GM19455 (cell line): ENCODE results near the gene ALK.
"Not testable (repeated sequence)": the region's sequence is repeated elsewhere in the genome, so short reads cannot be mapped to it uniquely, and the experiment has no call there.

Experiments used
- ATAC-seq: cut with Tn5 transposase; IDR thresholded peaks from one replicate; pipeline ENCODE4 v1.9.1; 2021; ENCODE audit not compliant: unreplicated experiment

Gene ALK

GRCh38 chr2:29761278-29761677 lies 160.1 kb downstream of the ALK start:
- ATAC-seq = no peak

- no peak for ATAC-seq
Observed at GRCh38 chr2:29760008-29760407, 161.4 kb downstream of the ALK start.

GRCh38 chr2:29759360-29759759 lies 162.0 kb downstream of the ALK start:
- no peak for ATAC-seq

- ATAC-seq = no peak
Observed at GRCh38 chr2:29755829-29756228, 165.6 kb downstream of the ALK start.

- no peak for ATAC-seq
Observed at GRCh38 chr2:29755233-29755632, 166.2 kb downstream of the ALK start.

GRCh38 chr2:29753671-29754444 lies 167.5 kb downstream of the ALK start:
- no peak for ATAC-seq

GRCh38 chr2:29751390-29751789 lies 170.0 kb downstream of the ALK start:
- no peak for ATAC-seq

GRCh38 chr2:29750463-29750862 lies 170.9 kb downstream of the ALK start:
- not testable (repeated sequence) for ATAC-seq

- ATAC-seq = no peak
Observed at GRCh38 chr2:29749843-29750242, 171.5 kb downstream of the ALK start.

- ATAC-seq = no peak
Observed at GRCh38 chr2:29749041-29749440, 172.3 kb downstream of the ALK start.

- no peak for ATAC-seq
Observed at GRCh38 chr2:29747786-29748470, 173.5 kb downstream of the ALK start.

GRCh38 chr2:29744976-29745375 lies 176.4 kb downstream of the ALK start:
- no peak for ATAC-seq

GRCh38 chr2:29743516-29743915 lies 177.9 kb downstream of the ALK start:
- ATAC-seq = no peak

- ATAC-seq = no peak
Observed at GRCh38 chr2:29742656-29743055, 178.7 kb downstream of the ALK start.

- no peak for ATAC-seq
Observed at GRCh38 chr2:29741132-29741531, 180.3 kb downstream of the ALK start.

- ATAC-seq = no peak
Observed at GRCh38 chr2:29733965-29734364, 187.4 kb downstream of the ALK start.

- ATAC-seq = no peak
Observed at GRCh38 chr2:29733213-29733612, 188.2 kb downstream of the ALK start.

GRCh38 chr2:29731948-29732347 lies 189.4 kb downstream of the ALK start:
- ATAC-seq = no peak

GRCh38 chr2:29729932-29730331 lies 191.5 kb downstream of the ALK start:
- ATAC-seq = no peak

GRCh38 chr2:29729401-29729800 lies 192.0 kb downstream of the ALK start:
- no peak for ATAC-seq

- no peak for ATAC-seq
Observed at GRCh38 chr2:29726976-29727375, 194.4 kb downstream of the ALK start.

- ATAC-seq = no peak
Observed at GRCh38 chr2:29725610-29726009, 195.8 kb downstream of the ALK start.

GRCh38 chr2:29724282-29724681 lies 197.1 kb downstream of the ALK start:
- no peak for ATAC-seq
